ENCODE data around the gene KIF6. TPM values are rescaled to one million over a fixed set of nuclear protein-coding genes. Genes with fewer than 3 reads are reported as not detected.
A peak's percentile ranks its signal among the peaks of the same experiment; 100 is the strongest.

KIF6 gene
- total RNA-seq, 2 experiments from 2014 or later: 0.62 to 0.96 TPM

DNA sequence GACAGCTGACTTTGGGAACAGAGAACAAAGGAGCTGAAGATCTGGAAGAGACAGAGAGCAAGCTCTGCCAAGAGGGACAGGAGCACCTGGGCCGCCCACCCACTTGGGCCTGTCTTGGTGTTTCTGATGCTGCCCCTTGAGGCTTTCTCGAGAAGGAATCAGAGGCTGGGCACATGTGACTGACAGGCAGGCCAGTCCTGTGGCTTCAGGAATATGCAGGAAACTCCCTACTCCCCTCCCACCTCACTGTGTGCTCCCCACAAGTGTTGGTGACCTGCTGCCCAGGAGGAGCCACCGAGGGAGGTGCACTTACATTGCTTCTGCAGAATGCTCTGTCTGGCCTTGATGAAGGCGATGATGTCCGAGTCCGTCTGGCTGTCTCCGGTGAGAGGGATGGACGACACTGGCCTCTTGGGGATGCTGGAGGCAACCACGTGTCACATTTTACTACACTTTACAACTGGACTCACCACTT lies 381.8 kb downstream of the KIF6 start:
- DNase-seq: no peak
- Mint-ChIP-seq H3K4me1 (no peaks in the 10 kb centered on the region), H3K36me3 (no peaks in the 10 kb centered on the region), H3K9me3 (no peaks in the 10 kb centered on the region), H3K4me3 (no peak overlapping the region), H3K27me3 (peaks cover 9% of the 10 kb centered on the region), H3K27ac (no peak overlapping the region)

GRCh38 chr6:39342692-39343395 lies 382.4 kb downstream of the KIF6 start:
- no peak for DNase-seq
- peaks cover 12% of the 10 kb centered on the region for H3K27me3 Mint-ChIP-seq
- H3K27ac Mint-ChIP-seq: peak overlapping the region; percentile 23
- no peak overlapping the region for H3K4me3 Mint-ChIP-seq
- H3K9me3 Mint-ChIP-seq: no peaks in the 10 kb centered on the region
- no peaks in the 10 kb centered on the region for H3K36me3 Mint-ChIP-seq
- no peaks in the 10 kb centered on the region for H3K4me1 Mint-ChIP-seq

- Mint-ChIP-seq H3K27ac (no peak overlapping the region), H3K4me3 (no peak overlapping the region), H3K9me3 (no peaks in the 10 kb centered on the region), H3K4me1 (no peaks in the 10 kb centered on the region), H3K36me3 (no peaks in the 10 kb centered on the region), H3K27me3 (peaks cover 17% of the 10 kb centered on the region)
- no peak for DNase-seq
Observed at GRCh38 chr6:39341937-39342336, 383.3 kb downstream of the KIF6 start.

DNA sequence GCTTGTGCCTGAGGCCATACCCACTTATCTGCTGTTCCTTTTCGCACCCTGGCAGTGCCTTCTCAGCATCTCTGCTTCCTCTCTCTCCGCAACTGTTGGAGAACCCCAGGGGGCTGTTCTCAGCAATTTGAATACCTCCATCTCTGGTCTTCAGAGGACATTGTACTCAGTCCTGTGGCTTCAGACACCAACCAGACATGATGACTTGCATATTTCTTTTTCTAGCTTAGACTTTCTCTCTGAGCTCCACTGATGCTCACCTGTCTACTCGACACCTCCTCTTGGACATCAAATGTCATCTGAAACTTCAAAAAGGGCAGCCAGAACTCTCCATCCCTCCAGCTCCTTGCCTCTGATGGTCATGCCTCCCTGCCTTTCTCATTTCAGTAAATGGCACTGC lies 383.9 kb downstream of the KIF6 start:
- no peak overlapping the region for H3K27ac Mint-ChIP-seq
- H3K4me1 Mint-ChIP-seq: peaks cover 3% of the 10 kb centered on the region
- no peaks in the 10 kb centered on the region for H3K9me3 Mint-ChIP-seq
- H3K4me3 Mint-ChIP-seq: no peak overlapping the region
- H3K36me3 Mint-ChIP-seq: no peaks in the 10 kb centered on the region
- DNase-seq: no peak
- H3K27me3 Mint-ChIP-seq: peaks cover 23% of the 10 kb centered on the region

GRCh38 chr6:39339868-39340550 lies 385.2 kb downstream of the KIF6 start:
- no peaks in the 10 kb centered on the region for H3K36me3 Mint-ChIP-seq
- peaks cover 23% of the 10 kb centered on the region for H3K27me3 Mint-ChIP-seq
- no peaks in the 10 kb centered on the region for H3K9me3 Mint-ChIP-seq
- H3K4me1 Mint-ChIP-seq: peaks cover 10% of the 10 kb centered on the region
- H3K27ac Mint-ChIP-seq: no peak overlapping the region
- no peak overlapping the region for H3K4me3 Mint-ChIP-seq
- DNase-seq: no peak

GRCh38 chr6:39339096-39339867 lies 385.9 kb downstream of the KIF6 start:
- Mint-ChIP-seq H3K27ac (no peak overlapping the region), H3K36me3 (no peaks in the 10 kb centered on the region), H3K27me3 (peaks cover 23% of the 10 kb centered on the region), H3K4me1 (peaks cover 10% of the 10 kb centered on the region), H3K9me3 (no peaks in the 10 kb centered on the region), H3K4me3 (no peak overlapping the region)
- no peak for DNase-seq

GRCh38 chr6:39338397-39338796 lies 386.8 kb downstream of the KIF6 start:
- Mint-ChIP-seq H3K36me3 (no peaks in the 10 kb centered on the region), H3K27ac (no peak overlapping the region), H3K9me3 (no peaks in the 10 kb centered on the region), H3K27me3 (peaks cover 25% of the 10 kb centered on the region), H3K4me1 (peaks cover 10% of the 10 kb centered on the region), H3K4me3 (no peak overlapping the region)
- DNase-seq: no peak

DNA sequence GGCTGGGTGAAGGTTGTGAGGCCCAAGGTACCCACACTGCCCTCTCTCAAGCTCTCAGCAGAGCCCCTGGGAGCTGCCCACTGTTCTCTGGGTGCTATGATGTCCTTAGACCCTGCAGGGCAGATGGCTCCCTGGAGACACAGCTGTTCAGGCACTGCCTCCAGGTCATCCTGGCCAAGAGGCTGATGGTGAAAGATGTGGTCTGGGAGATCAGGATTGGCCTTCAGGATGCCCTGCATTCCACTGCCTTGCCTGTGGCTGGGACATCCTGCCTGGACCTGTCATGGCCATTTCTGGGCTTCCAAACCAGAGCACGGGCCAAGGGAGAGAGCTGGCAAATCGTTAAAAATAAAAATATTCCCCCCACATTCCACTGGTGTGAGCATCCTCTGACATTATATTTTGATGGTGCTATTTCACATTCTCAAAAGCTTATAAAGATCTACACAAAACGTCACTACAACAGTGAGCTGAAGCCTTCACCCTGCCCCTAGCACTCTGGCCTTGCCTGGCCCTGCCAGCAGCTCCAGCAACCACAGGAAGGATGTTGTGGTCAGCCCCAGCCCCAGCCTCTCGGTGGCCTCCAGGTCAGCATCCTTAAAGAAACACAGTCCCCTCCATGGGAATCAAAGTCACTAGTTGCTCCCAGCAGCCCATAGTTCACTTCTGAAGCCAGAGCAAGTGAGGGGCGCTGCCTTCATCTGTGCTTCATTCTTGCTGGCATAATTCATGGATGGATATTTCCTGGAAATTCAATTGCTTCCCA lies 389.2 kb downstream of the KIF6 start:
- H3K4me1 Mint-ChIP-seq: peaks cover 10% of the 10 kb centered on the region
- H3K36me3 Mint-ChIP-seq: no peaks in the 10 kb centered on the region
- no peak for DNase-seq
- H3K27me3 Mint-ChIP-seq: peaks cover 25% of the 10 kb centered on the region
- no peak overlapping the region for H3K4me3 Mint-ChIP-seq
- H3K27ac Mint-ChIP-seq: no peak overlapping the region
- H3K9me3 Mint-ChIP-seq: no peaks in the 10 kb centered on the region

DNA sequence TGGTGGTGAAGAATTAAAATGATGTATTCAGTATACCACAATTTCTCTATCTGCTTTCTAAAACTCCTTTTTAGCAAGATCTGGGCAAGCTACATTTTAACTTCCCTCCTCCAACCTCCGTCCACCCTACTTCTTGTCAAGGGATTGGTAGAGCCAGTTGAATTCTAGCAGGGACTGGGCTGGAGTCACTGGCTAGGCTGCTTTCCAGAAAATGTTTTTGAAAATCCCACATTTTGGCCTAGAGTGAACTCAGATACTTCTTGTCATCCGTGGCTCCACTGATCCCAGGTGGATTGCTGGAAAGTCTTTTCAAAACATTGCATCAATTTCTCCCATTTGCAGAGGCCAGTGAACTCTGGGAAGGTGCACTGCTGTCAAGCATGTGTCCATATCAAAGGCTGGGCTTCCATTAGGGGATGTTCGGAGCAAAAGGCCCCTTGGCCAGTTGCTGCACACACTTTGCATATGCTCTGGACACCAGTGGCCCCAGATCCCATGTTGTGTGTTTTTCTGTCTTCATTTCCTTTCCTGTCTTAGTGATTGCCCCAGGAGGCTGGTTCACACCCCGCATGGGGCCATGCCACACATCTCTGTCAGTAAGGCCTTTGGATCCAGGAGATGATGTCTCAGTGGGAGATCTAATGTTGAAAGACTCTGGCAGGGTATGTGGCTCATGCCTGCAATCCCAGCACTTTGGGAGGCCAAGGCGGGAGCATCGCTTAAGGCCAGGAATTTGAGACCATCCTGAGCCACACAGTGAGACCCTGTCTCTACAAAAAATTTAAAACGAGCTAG lies 391.4 kb downstream of the KIF6 start:
- Mint-ChIP-seq H3K36me3 (no peaks in the 10 kb centered on the region), H3K27ac (no peak overlapping the region), H3K4me3 (no peak overlapping the region), H3K4me1 (peaks cover 10% of the 10 kb centered on the region), H3K27me3 (peaks cover 31% of the 10 kb centered on the region), H3K9me3 (no peaks in the 10 kb centered on the region)
- DNase-seq: no peak

DNA sequence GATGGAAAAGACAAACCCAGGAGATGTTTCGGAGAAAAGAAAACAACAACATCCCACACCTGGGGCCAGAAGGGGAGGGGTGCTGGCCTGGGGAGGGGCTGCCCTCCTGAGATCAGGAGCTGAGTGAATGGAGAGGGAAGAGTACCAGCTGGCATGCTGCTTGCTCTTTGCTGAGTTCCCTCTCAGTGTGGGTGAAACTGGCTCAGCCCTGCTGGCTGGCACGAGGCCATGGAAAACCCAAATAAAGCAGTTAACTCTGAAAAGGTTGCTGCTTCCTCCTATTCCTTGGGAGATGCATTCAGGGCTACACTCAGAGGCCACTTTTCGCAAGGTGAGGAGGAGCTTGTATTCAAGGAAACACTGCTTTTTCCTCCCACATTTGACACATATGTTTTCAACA lies 394.7 kb downstream of the KIF6 start:
- Mint-ChIP-seq H3K27ac (no peak overlapping the region), H3K4me1 (no peaks in the 10 kb centered on the region), H3K36me3 (no peaks in the 10 kb centered on the region), H3K4me3 (no peak overlapping the region), H3K9me3 (no peaks in the 10 kb centered on the region), H3K27me3 (peaks cover 8% of the 10 kb centered on the region)
- no peak for DNase-seq

DNA sequence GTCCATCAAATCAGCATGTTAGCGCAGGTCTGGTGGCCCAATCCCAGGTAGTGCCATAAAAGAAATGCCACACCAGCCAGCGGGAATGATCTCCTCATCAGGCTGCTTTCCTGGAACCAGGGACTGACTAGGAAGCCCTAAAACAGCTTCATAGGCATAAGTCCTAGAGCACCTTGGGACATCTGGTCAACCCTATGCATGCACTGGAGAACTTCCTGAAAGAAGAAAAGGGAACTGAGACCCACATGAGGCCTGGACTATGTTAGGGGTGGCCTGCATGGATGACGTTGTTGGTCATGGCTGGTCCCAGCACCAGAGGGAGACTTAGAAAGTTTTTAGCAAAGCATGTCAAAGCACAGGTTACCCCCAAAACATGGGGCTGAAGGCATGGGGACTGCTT lies 395.2 kb downstream of the KIF6 start:
- DNase-seq: no peak
- Mint-ChIP-seq H3K4me3 (no peak overlapping the region), H3K36me3 (no peaks in the 10 kb centered on the region), H3K27me3 (peaks cover 8% of the 10 kb centered on the region), H3K4me1 (no peaks in the 10 kb centered on the region), H3K9me3 (no peaks in the 10 kb centered on the region), H3K27ac (no peak overlapping the region)

DNA sequence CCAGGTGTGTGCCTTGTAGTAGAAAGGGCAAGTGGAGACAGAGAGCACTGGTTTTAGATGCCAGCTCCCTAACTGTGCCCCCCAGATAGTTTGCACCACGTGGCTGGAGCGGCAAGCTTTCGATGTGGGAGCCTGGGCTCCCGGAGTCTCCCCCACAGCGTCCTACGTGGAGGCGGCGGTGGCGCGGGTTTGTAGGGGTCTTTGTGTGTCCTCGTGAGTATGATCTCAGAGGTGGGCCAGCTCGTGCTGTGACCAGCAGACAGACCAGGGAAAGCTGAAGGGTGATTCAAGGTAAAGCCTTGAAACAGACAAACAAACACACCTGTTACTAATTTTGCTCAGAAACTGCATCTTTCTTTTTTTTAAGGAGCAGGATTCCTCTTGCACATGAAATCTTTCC lies 397.1 kb downstream of the KIF6 start:
- no peak for DNase-seq
- no peaks in the 10 kb centered on the region for H3K4me1 Mint-ChIP-seq
- H3K36me3 Mint-ChIP-seq: no peaks in the 10 kb centered on the region
- peaks cover 5% of the 10 kb centered on the region for H3K27me3 Mint-ChIP-seq
- no peak overlapping the region for H3K4me3 Mint-ChIP-seq
- no peaks in the 10 kb centered on the region for H3K9me3 Mint-ChIP-seq
- no peak overlapping the region for H3K27ac Mint-ChIP-seq

DNA sequence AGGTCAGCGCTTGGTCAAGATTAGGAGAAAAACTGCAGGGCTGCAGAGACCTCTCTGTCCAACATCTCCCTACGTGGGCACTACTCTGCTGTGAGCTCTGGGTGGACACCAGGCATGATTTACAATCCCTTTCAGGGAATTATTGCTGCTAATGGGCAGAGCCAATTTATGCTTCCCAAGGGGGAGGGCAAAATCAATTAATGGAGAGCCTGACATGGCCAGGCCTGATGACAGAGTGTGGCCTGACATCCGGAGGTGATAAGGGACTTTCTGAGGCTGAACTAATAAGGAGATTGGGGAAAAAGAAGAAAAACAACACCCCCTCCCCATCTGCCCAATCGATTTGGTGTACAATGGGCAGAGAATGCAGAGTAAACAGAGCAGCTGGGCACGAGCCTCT lies 397.7 kb downstream of the KIF6 start:
- Mint-ChIP-seq H3K4me3 (no peak overlapping the region), H3K4me1 (no peaks in the 10 kb centered on the region), H3K9me3 (no peaks in the 10 kb centered on the region), H3K27ac (no peak overlapping the region), H3K36me3 (no peaks in the 10 kb centered on the region), H3K27me3 (peaks cover 5% of the 10 kb centered on the region)
- DNase-seq: no peak

GRCh38 chr6:39322306-39322850 lies 402.8 kb downstream of the KIF6 start, which contains the start of gene KCNK16:
Gene KCNK16 (minus strand): TSS chr6:39322702. CDS start chr6:39322540, 162 bp downstream.
- H3K9me3 Mint-ChIP-seq: no peaks in the 10 kb centered on the region
- no peaks in the 10 kb centered on the region for H3K4me1 Mint-ChIP-seq
- H3K27me3 Mint-ChIP-seq: peaks cover 9% of the 10 kb centered on the region

More at GRCh38 chr6:39322306-39322850, 402.8 kb downstream of the KIF6 start, which contains the start of gene KCNK16:
- Mint-ChIP-seq H3K4me3 (no peak within 1 kb of the TSS), H3K36me3 (no peaks in the 10 kb centered on the region), H3K27ac (no peak within 1 kb of the TSS)
- no peak for DNase-seq

All from activated naive CD8-positive, alpha-beta T cell treated with anti-CD3 and anti-CD28 coated beads for 36 hours (primary cell).